ENCODE data around the gene UVSSA.
"Not testable (repeated sequence)": the region's sequence is repeated elsewhere in the genome, so short reads cannot be mapped to it uniquely, and the experiment has no call there.

Gene UVSSA

DNA sequence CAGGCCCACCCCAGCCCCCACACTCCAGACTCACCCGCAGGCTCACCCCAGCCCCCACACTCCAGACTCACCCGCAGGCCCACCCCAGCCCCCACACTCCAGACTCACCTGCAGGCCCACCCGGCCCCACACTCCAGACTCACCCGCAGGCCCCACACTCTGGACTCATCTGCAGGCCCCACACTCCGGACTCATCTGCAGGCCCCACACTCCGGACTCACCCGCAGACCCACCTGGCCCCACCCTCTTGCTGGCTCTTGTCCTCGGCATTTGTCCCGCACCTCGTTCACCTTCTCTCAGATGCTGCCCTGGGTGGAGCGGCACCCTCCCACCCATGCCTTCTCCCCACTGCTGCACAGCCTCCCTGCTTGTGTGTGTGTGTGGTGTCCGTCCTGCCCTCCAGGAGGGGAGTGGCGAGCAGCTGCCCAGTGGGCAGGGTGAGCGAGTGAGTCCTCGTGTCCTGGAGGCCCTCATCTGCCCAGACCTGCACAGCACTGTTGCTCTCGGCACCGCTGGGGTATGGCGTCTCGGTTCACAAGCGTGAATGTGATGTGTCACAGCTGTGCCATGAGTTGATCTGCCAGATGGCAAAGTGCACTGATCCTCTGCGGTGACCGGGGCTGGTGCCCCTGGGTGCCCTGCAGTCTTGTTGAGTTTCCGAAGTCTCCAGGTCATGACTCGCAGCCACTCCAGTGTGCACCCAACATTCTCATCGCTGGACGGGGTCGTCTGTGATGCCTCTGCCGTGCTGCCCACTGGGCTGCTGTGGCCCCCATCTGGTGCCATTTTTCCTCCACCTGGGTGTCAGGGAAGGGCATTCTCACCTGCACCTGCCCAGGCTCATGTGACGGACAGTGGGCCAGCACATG lies 29.6 kb upstream of the UVSSA start:
- no peak for DNase-seq (ENCODE audit: low spot score)

DNA sequence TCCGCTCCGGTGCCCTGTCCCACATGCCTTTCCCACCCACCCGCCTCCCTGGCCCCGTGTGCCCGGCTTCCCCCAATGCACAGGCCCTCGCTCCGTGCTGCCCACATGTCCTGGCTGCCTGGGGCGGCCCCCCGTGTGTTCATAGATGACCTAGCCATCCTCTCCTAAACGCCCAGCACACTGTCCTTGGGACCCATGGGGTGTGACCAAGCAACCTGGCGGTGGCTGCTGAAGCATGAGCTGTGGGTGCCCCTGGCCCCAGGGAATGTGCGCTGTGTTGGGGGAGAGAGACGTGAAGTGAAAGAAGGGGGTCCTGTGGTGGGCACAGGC lies 29.0 kb upstream of the UVSSA start:
- DNase-seq (ENCODE audit: low spot score) = no peak

DNA sequence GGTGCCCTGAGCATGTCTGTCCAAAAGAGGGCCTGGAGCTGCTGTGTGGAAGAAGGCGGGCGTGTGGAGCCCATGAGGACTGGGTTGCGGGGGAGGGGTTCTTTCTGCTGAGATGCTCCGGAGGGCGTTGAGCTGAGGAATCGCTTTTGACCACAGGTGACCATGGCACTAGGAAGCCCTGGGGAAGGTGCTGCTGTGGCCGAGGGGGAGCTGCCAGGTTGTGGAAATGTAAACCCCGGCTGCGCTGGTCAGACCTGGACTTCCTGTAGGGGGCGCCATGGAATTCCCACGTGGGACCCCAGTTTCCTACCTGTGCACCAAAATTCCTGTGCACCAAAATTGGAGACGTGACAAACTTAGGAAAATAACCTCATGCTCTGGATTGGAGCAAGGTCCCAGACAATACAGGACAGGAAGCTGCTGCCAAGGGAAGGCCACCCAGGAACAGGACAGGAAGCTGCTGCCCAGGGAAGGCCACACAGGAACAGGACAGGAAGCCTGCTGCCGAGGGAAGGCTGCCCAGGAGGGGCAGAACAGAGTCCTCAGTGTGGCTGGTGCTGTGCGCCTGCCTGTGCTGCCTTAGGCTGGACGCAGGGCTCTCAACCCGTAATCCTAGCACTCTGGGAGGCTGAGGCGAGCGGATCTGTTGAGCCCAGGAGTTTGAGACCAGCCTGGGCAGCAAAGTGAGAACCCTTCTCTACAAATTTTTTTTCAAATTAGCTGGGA lies 28.4 kb upstream of the UVSSA start:
- DNase-seq (ENCODE audit: low spot score) = peak; percentile 25

DNA sequence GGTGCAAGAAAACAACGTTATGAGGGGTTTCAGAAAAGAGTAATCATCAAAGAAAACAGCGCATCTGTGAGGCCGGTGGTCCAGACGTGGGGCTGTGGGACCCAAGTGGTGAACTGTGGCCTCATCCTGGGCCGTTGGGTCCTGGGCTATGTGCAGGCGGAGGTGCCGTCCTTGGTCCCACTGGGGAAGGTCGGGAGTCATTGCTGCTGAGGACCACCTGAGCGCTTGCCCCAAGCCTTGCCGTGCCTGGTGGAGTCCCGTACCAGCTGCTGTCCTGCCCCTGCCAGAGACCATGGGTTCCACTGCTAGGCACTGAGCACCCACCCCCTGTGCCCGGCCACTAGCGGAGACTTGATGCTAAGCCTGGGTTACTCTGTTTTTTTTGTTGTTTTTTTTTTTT lies 25.5 kb upstream of the UVSSA start:
- no peak for DNase-seq (ENCODE audit: low spot score)

DNA sequence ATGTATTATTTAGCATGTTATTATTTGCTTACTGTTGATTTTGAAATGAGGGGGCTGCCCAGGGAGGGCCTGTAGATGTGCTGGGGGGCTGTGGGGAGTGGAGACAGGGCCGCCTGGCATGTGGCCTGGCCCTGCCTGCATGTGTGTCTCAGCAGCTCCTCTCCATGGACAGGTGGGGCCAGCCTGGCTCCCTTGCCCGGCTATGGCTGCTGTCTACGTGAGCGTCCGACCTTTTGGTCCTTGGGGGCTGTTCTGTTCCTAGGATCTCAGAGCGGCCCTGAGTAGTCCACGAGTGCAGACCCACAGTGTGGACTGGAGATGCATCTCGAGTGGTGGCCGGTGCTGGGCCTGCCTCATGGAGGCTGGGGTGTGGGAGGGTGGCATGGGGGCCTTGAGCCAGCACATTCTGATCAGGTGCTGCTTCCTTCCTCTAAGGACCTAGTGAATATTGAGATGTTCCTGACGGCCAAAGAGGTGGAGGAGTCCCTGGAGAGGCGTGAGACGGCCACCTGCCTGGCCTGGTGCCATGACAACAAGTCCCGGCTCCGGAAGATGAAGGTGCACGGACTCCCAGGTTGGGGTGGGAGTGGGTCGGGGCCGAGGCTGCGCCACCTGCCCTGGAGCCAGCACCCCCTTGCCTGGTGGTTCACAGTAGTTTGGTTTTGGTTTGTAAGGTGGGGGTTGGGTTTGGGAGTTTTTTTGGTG lies 24.9 kb upstream of the UVSSA start:
- DNase-seq (ENCODE audit: low spot score) = no peak

DNA sequence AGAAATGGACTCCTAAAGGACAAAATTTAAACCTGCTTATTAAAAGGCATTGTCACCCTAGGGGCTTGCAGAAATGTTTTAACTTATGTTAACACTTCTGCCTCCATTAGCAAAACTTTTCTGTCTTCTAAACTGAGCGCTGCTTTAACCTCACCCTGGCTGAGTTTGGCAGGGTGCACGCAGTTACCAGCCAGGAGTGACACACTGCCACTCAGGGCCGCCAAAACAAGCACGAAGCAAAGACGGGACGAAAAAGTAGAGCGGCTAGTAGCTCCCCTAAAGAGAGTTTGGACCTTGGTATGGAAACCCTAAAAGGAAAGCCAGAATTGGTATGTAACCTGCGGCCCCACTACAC lies 23.8 kb upstream of the UVSSA start:
- DNase-seq (ENCODE audit: low spot score) = no peak

DNA sequence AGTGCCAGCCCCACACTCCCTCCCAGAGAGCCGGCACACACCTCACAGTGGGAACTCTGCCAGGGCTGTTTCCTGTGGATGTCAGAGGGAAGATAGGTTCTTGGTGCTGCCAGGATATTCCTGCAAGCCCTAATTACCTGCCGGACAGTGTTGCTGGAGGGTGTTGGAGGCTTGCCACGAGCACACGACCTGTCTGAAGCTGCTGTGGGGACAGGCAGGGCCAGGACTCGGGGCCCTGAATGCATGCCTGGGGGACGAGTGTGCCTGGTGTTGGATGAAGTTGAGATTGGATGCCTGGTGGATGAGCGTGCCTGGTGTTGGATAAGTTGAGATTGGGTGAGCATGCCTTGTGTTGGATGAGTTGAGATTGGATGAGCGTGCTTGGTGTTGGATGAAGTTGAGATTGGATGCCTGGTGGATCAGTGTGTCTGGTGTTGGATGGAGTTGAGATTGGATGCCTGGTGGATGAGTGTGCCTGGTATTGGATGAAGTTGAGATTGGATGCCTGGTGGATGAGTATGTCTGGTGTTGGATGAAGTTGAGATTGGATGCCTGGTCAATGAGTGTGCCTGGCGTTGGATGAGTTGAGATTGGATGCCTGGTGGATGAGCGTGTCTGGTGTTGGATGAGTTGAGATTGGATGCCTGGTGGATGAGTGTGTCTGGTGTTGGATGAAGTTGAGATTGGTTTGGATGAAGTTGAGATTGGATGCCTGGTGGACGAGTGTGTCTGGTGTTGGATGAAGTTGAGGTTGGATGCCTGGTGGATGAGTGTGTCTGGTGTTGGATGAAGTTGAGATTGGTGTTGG lies 23.2 kb upstream of the UVSSA start:
- no peak for DNase-seq (ENCODE audit: low spot score)

DNA sequence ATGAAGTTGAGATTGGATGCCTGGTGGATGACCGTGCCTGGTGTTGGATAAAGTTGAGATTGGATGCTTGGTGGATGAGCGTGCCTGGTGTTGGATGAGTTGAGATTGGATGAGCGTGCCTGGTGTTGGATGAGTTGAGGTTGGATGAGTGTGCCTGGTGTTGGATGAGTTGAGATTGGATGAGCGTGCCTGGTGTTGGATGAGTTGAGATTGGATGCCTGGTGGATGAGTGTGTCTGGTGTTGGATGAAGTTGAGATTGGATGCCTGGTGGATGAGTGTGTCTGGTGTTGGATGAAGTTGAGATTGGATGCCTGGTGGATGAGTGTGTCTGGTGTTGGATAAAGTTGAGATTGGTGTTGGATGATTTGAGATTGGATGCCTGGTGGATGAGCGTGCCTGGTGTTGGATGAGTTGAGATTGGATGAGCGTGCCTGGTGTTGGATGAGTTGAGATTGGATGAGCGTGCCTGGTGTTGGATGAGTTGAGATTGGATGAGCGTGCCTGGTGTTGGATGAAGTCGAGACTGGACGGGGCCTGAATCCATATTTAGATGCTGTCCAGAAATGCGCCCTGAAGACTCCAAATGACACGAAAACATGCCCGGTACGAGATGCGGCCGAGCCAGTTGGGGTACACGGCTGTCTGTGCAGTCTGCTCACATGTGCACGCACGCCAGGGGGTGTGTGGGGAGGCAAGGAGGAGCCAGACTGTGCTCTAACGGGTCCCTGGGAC lies 22.4 kb upstream of the UVSSA start:
- not testable (repeated sequence) for DNase-seq (ENCODE audit: low spot score)

DNA sequence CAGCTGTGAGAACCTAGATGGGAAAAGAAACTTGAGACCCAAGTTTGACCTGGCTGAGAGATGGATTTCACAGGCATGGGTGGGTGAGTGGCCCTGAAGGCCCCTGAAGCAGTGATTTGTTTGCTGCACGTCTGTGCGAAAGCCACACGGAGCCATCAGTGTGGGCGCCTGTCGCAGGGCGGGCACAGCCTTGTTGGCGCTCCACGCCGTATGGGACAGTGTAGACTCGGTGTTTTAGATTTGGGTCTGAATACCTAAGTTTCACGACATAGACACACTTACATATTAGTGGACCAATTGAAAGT lies 21.9 kb upstream of the UVSSA start:
- DNase-seq (ENCODE audit: low spot score) = no peak

DNA sequence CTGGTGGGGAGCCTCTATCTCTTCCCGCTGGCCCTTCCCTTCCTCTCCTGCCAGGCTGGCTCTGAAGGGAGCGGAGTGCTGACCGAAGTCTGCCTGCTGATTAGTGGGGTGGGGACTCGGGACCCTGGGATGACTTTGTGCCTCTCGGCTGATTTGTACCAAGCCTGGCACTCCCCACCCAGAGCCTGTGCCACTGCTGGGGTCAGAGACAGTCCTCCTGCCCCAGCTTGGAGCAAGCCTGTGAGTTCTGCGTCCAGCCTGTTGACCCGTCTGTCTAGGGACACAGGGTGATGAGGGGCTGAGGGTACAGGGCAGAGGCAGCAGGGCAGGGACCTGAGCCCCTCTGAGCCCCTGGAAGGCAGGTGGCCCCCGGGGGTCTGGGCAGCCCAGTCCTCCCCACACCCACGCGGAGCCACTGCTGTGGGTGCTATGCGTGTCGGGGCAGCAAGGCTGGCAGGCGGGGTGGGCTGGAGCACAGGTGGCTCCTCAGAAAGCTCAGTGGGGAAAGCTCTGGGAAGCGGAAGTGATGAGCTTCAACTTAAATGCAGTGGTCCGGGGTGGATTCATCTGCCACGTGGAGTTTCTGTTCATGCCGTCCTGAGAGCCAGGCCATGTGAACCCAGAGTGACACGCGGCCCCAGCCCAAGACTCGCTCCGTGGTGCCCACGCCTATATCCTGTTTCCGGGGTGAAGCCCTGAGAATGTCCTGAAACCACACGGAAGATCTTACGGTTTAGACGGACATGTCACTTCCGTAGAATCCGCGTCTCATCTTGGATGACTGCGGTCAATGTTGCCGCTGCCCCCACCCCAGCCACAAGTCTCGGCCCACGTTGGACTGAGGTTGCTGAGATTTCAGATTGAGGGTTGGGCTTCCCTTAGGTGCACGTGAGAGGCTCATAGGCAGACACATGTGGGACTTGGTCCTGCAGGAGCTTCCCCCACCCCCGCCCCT lies 21.1 kb upstream of the UVSSA start:
- no peak for DNase-seq (ENCODE audit: low spot score)

DNA sequence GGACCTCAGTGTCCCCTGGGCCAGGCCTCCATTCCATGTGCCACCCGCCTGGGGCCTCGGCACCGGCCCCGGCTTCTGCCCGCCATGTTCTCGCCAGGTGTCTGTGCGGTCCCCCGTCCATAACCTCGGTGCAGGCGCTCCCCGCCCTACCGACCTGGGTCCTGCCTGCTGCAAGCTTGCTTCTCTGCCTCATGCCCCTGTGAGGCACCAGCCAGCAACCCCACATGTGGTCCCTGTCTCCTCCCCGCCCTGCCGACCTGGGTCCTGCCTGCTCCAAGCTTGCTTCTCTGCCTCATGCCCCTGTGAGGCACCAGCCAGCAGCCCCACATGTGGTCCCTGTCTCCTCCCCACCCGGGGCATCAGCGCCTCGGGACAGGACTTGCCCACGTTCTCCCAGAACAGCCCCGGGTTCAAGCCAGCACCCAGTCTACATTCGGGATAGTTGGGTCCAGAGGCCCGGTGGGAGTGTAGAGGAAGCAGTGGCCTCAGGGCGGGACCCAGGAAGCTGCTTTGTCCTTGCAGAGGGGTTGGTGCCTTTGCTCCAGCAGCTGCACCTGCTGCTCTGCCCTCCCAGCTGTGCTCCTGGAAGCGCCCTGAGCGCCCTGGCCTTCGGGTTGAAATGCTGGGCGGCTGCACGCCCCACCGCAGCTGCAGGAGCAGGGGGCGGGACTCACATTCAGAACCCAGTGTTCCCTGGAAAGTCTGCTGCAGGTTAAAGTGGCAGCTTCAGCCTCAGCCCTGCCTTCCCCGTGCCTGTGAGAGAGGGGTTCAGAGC lies 20.1 kb upstream of the UVSSA start:
- no peak for DNase-seq (ENCODE audit: low spot score)

DNA sequence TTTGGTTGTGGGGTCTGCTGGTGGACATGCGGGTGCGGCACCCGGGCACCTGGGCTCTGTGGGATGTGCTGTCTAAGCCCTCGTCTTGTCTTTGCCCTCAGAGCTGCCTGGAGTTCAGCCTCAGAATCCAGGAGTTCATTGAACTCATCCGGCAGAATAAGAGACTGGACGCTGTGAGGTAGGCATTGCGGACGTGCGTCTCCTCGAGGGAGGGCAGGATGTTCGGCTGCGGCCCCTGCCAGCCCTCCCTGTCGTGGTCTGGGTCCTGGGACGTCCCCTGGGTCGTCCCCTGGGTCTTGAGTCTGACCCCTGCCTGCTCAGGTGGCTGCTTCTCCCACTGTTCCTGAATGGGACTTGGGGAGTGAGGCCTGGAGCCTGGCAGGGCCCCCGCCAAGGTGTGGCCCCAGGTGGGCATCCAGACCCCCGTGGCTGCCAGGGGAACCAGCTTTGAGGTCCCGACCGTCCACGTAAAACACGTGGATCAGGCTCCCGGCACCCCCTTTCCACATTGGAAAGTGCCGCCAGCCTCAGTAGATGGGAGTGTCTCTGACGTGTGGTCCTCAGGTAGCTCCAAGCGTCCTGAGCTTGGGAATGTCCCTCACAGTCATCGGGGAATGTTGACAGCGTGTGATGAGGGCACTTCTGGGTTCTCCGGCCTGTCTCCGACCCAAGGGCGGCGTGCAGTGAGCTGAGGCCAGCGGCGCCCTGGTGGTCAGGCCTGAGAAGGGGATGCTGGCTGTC lies 19.3 kb upstream of the UVSSA start:
- no peak for DNase-seq (ENCODE audit: low spot score)

DNA sequence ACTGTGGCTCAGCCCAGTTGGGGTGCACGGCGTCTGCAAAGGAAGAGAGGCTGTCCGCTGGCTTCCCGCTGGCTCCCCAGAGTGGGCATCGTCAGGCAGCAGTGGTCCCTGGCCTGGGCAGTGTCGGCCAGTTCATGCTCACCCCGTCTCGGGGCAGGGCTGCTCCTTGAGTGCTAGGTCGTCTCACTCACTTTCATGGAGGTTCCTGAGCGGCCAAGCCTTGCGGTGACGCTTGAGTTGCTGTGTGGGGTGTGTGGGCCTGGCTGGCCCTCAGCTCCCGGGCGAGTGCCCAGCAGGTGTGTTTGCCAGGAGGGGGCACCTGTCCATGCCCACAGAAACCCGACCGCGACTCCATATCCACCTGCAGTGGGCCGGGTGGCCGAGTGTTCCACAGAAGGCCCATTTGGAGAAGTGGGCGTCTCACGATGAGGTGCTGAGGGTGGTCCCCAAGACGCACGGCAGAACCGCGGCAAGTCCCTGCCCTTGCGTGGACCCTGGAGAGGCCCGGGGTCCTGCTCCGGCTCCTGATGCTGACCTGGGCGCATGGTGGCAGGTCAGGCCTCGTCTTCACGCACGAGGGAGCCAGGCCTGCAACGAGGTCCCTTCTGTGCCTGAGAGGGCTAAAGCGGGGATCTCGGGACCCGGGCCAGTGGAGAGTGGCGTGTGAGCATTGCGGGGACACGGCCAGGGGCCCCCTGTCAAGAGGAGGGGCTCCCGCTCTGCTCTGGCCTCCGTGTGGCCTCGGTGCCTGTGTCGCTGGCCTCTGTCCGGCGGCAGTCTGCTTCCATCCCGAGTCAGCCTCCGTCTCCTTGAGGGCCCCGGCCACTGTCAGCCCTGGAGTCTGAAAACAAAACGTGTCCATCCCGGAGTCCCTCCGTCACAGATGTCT lies 18.5 kb upstream of the UVSSA start:
- no peak for DNase-seq (ENCODE audit: low spot score)

DNA sequence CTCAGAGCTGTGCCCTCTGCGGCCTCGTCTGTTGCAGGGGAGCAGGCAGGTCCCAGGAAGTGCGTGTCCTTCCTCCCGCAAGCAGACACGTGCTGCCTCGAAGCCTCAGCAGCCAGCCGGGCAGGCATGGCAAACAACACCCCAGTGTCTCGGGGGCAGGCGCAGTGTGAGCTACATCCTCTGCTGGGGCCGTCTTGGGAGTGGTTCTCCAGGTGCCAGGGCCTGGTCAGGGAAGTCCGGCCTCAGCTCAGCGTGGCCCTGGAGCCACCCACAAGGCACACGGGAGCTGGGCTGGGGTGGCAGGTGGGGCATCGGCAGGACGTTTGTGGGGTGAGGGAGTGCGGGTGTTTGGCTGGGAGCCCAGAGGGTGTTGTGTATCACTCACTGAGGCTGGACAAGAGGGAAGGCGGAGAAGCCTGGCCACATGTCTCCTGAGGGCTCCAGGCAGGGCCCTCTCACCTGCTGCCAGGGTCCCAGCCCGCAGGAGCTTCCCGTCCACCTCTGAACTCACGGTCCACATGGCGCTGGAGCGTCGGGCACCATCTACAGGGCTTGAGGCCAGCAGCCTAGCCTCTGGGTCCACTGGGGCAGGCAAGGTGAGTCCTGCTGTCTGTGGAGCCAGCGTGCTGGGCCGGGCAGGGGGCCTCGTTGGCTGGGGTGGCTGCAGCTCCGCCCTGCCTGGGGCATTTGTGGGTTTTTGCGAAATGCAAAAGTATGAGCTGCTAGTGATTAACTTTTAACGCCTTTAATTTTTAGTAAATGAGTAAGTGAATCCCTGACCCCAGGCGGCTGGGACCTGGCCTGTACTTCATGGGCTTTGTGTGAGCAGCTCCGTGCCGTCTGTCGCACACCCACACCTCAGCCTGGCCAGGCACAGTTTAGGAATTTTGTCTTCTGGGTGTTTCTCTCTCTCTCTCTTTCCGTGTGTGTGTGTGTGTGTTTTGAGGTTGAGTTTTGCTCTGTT lies 17.3 kb upstream of the UVSSA start:
- no peak for DNase-seq (ENCODE audit: low spot score)

DNA sequence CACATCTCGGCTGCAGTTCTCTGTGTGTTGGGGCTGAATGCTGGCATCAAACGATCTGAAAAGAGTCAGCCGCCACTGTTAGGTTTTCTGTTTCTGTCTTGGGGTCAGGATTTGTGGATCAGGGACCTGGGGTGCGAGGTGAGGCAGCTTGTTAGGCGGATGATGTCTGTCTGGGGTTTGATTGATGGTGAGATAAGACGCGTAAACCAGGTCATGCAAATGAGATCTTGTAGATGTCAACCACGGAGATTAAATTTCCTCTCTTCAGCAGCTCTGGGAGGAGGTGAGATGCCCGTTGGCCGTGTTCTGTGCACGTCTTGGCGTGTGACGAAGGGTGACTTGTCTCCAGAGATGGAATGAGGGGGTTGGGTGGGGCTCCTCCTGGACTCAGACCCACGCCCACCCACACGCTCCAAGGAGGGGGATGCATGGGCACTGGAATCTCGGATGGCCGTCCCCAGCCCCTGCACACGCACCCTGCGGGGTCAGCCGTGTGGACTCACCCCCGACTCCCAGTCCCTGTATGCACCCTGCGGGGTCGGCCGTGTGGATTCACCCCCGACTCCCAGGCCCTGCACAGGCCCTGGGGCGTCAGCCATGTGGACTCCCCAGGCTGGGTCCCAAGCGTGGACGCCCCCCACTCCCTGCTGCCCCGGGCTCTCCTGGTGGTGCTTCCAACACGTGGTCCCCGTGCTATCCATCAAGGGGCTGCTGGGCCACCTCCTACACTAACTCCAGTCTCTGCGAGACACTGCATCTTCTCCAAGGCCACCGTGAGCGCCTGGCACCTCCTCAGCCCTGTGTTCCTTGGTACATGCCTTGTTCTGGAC lies 16.0 kb upstream of the UVSSA start:
- DNase-seq (ENCODE audit: low spot score) = no peak

Data from hematopoietic multipotent progenitor cell treated with erythropoietin and hydrocortisone succinate and interleukin-3 and kit ligand, for 17 days (in vitro differentiated cells).